Gastroesophageal sphincter (tissue), 4 donors: ENCODE data around the gene DOCK6. TPM values are rescaled to one million over a fixed set of nuclear protein-coding genes. Genes with fewer than 3 reads are reported as not detected.

ENCODE experiments used
- total RNA-seq, 4 donors: library from RNA; depleted of rRNA; stranded (reverse); fragments of >200 nt; gene quantifications; one replicate each; pipeline ENCODE4 v1.1.0, GENCODE V29; 2016

DOCK6 gene
- total RNA-seq, 4 donors from 2014 or later = 18.5 to 43.1 (median 29.1) TPM

Other genes with a start within 250 kb of the DOCK6 start
- 10 to 100 TPM; 14.9 to 68.1 (median 32.6) TPM for gene LDLR, start 173.1 kb downstream of the DOCK6 start, total RNA-seq
- gene SPC24, start 106.7 kb downstream of the DOCK6 start, total RNA-seq = 1 to 10 TPM; 4.2 to 6.8 (median 5.7) TPM
- gene KANK2, start 65.0 kb downstream of the DOCK6 start, total RNA-seq = 1,000 to 10,000 TPM in 3 of 4 donors, 100 to 1,000 TPM in 1; 913 to 1,808 (median 1,065) TPM
- gene ANGPTL8, start 22.9 kb downstream of the DOCK6 start, total RNA-seq = 1 to 10 TPM in 1 of 4 donors, not detected in 3; 2.0 TPM
- gene TSPAN16, start 33.6 kb upstream of the DOCK6 start, total RNA-seq = not detected
- gene RAB3D, start 77.1 kb upstream of the DOCK6 start, total RNA-seq = 10 to 100 TPM; 21.5 to 43.7 (median 28.0) TPM
- gene TMEM205, start 83.7 kb upstream of the DOCK6 start, total RNA-seq = 100 to 1,000 TPM; 165 to 262 (median 210) TPM
- 10 to 100 TPM in 3 of 4 donors, 1 to 10 TPM in 1; 6.6 to 30.0 (median 19.0) TPM for gene CCDC159, start 84.0 kb upstream of the DOCK6 start, total RNA-seq
- gene PLPPR2, start 92.9 kb upstream of the DOCK6 start, total RNA-seq = 10 to 100 TPM; 20.5 to 57.7 (median 44.9) TPM
- 1 to 10 TPM in 2 of 4 donors, under 1 TPM in 2; 0.62 to 2.6 (median 1.0) TPM for gene SWSAP1, start 112.1 kb upstream of the DOCK6 start, total RNA-seq
- 1 to 10 TPM in 3 of 4 donors, under 1 TPM in 1; 0.62 to 5.1 (median 2.7) TPM for gene EPOR, start 121.8 kb upstream of the DOCK6 start, total RNA-seq
- gene RGL3, start 156.8 kb upstream of the DOCK6 start, total RNA-seq = 1 to 10 TPM in 2 of 4 donors, under 1 TPM in 2; 0.25 to 3.7 (median 1.3) TPM
- gene ODAD3, start 172.6 kb upstream of the DOCK6 start, total RNA-seq = 1 to 10 TPM in 1 of 4 donors, under 1 TPM in 1, not detected in 2; 0.27 to 1.4 TPM
- gene PRKCSH, start 173.1 kb upstream of the DOCK6 start, total RNA-seq = 100 to 1,000 TPM in 1 of 4 donors, 10 to 100 TPM in 3; 72.8 to 112 (median 85.8) TPM
- gene ELAVL3, start 218.5 kb upstream of the DOCK6 start, total RNA-seq = 1 to 10 TPM in 1 of 4 donors, under 1 TPM in 2, not detected in 1; 0.04 to 3.3 (median 0.27) TPM
- 10 to 100 TPM in 2 of 4 donors, 1 to 10 TPM in 2; 5.1 to 20.4 (median 10.6) TPM for gene ZNF653, start 243.3 kb upstream of the DOCK6 start, total RNA-seq